Measurements from ENCODE around the gene OSBPL2.

OSBPL2 gene

GRCh38 chr20:62277253-62277652 lies 38.9 kb downstream of the OSBPL2 start:
- DNase-seq = no peak

DNA sequence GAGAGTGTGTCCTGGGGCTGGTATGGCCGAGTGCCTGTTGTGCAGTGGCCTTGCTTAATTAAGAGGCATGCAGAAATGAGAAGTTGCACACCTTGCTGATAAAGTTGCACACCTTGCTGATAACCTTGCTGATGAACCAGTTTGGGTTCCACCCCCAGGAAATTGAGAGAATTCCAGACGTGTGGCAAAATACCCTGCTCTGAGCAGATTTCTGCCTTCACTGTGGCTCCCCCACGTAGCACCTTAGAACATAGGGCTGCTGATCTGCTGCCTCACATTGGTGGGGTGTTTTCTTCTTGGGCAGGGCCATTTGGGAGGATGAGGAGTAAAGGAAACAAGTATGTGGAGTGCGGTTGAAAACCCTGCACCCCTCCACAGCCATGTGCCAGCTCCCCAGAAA lies 42.0 kb downstream of the OSBPL2 start:
- DNase-seq = peak in 1 of 56 donors; percentile 6

DNA sequence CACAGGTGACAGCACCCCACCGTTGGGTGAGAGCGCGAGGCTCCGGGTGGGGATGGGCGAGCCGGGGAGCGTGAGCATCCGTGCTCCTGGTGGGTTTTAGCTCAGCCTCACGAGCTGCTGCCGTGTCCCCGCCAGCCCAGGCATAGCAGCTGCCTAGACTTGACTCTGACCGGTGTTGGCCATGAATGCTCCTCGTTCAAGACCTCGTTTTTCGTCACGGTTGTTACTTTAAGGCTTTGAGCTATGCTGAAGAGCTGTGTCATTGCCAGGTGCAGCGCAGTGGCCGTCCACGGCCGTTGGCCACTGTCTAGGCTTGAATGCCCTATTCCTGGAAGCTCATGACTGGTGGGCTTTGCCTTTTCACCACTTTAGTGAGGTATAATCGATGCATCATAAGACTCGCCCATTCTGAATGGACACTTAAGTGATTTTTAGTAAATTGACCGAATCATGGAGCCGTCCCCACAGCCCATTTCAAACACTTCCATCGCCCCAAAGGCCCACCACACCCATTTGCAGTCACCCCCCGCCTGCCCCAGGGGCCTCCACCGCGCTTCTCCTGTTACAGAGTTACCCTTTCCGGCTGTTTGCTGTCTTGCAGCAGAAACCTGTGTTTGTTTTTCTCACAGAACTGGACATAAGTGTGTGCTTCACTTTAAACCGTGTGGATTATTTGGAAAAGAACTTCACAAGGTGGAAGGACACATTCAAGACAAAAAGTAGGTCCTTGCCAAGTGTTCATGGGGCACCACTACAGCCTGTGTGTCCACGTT lies 43.0 kb downstream of the OSBPL2 start:
- no peak for DNase-seq

GRCh38 chr20:62282103-62282502 lies 43.8 kb downstream of the OSBPL2 start:
- DNase-seq = no peak

GRCh38 chr20:62282877-62283503 lies 44.7 kb downstream of the OSBPL2 start:
- no peak for DNase-seq

DNA sequence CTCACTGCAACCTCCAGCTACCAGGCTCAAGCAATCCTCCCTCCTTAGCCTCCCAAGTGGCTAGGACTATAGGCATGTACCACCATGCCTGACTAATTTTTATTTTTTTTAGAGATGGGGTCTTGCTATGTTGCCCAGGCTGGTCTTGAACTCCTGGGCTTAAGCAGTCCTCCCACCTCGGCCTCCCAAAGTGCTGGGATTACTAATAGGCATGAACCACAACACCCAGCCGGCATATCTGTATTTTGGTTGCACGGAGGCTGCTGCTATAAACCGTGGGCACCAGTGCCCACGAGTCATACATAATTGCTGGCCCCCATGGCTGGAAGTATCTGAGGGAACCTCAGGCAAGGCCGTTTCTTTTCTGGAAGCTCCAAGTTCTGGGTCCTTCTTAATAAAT lies 46.1 kb downstream of the OSBPL2 start:
- no peak for DNase-seq

GRCh38 chr20:62285151-62285550 lies 46.8 kb downstream of the OSBPL2 start:
- DNase-seq = no peak

DNA sequence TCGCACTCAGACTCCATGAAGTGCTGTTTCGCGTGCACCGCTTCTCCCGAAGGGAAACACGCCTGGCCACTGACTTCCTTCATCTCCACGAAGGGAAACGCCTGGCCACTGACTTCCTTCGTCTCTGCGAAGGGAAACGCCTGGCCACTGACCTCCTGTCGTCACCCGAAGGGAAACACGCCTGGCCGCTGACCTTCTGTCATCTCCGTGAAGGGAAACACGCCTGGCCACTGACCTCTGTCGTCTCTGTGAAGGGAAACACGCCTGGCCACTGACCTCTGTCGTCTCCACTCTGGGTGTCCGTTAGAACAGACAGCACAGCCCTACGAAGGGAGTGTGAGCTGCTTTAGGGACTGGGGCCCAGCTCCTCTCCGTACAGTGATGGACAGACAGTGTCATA lies 47.4 kb downstream of the OSBPL2 start:
- DNase-seq = no peak

DNA sequence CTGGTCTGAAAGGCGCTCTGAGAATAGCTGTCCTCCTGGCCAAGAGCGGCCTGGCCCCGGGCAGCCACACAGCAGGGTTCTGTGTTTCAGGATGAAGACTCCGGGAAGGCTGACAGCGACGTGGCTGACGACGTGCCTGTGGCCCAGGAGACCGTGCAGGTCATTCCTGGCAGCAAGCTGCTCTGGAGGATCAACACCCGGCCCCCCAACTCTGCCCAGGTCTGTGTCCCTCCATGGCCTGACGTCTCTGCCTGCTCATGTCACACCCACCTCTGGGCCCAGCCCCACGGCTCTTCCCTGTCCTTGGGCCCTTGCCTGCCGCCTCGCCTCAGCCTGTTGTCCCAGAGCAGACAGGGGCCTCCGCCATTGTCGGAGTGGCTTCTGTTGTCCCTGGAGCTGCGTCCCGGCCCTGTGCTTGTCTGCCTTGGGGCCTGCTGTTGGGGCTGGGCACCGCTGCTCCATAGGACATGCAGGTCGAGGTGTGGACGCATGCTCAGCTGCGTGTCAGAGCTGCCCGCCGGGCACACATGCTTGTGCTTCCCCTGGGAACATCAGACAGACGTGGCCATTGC lies 48.3 kb downstream of the OSBPL2 start:
- no peak for DNase-seq

- DNase-seq = no peak
Observed at GRCh38 chr20:62287129-62287528, 48.8 kb downstream of the OSBPL2 start.

DNA sequence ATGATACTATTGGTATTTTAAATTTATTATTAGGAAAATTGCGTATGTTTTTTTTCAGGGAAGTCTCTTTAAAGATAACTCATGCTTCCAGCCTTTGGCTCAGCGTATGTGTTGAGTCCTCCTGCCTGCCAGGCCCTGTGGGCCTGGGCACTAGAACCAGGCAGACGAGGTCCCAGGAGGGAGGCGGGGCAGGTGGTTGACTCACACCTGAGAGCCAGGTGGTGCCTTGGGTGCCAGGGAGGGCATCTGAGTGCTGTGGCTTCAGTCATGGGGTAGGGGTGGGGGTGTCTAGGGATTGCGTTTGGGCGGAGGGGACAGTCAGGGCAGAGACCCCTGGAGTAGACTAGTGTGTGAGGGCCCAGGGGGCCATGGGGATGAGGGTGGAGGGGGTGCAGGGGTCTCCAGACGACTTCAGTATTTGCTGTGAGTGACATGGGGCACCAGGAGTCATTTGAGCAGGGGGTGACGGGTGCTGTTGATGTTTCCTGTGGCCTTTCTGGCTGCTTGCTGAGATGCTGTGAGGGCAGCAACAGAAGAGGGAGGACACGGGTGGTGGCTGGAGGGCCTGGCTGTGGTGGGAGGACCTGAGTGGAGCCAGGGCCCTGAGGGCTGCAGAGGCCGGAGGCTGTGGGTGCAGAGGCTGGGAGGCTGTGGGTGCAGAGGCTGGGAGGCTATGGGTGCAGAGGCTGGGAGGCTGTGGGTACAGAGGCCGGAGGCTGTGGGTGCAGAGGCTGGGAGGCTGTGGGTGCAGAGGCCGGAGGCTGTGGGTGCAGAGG lies 49.6 kb downstream of the OSBPL2 start:
- DNase-seq = no peak

- DNase-seq = no peak
Observed at GRCh38 chr20:62288535-62289105, 50.3 kb downstream of the OSBPL2 start.

DNA sequence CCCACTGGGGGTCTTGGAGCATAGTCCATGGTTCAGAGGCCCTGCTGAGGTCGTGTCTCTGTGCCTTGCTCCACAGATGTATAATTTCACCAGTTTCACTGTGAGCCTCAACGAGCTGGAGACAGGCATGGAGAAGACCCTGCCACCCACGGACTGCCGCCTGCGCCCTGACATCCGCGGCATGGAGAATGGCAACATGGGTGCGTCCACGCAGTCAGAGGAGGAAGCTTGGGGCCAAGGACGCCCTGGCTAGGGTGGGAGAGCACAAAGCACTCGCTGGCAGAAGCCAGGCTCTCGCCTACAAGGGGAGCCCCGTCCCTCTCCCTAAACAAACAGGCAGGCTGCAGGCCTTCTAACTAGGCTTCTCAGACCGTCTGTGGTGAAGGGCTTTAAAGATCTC lies 50.8 kb downstream of the OSBPL2 start:
- DNase-seq = no peak

- no peak for DNase-seq
Observed at GRCh38 chr20:62289898-62290297, 51.6 kb downstream of the OSBPL2 start.

- no peak for DNase-seq
Observed at GRCh38 chr20:62291251-62292066, 53.1 kb downstream of the OSBPL2 start.

- DNase-seq = no peak
Observed at GRCh38 chr20:62292108-62292507, 53.8 kb downstream of the OSBPL2 start.

DNA sequence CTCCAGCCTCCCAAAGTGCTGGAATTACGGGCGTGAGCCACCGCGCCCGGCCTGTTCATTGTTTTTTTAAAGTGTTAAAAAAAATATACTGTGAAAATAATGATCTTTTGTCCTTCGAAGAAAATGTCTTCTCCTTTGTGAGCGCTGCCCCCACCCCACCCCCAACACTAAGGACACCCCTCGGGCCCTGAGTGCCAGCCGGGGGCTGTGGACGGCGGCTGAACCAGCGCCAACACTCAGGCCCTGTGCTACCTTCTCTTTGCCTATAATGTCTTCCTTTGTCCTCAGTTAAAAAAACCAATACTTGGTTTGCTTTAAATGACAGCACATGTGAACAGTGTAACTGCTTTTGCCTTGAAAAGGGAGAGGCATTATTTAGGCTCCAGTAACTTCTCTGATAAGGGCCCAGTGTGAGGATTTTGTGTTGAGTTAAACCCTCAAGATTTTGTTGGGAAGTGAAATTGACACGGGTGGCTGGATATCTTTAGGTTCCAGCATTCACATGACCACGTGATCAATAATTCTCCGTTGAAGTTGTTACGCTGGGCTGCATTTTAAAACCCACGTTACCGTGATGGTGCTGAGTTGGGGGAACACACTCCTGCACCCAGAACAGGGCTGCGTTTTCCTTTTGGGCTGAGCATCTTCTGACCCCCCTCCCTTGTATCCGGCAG lies 54.9 kb downstream of the OSBPL2 start:
- DNase-seq = no peak

DNA sequence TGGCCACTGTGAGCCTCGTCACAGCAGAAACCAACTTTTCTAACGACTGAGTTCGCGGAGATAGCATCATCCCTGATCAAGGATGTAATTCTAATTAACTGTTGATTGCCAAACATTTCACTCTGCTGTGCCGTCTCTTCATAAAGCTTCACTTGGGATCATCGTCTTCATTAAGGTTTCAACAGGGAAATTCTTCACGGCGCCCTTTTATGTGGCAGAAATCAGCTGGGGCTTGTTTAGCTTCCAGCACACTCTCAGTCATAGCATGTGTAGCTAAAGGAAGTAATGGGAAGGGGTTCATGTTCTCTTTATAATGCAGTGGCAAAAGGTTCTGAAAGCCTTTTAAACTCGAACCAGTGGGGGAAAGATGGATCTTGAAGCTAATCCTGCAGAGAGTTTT lies 55.6 kb downstream of the OSBPL2 start:
- DNase-seq = no peak

GRCh38 chr20:62294516-62294915 lies 56.2 kb downstream of the OSBPL2 start:
- no peak for DNase-seq

Measured in nucleus accumbens (tissue), 56 donors.